ENCODE results near the gene AMMECR1. TPM values are rescaled to one million over a fixed set of nuclear protein-coding genes. Genes with fewer than 3 reads are reported as not detected.

The AMMECR1 gene
- total RNA-seq, 2 donors from 2014 or later: 1.7 to 2.5 TPM

- H3K4me1 ChIP-seq: no peaks in the 10 kb centered on the region
These were observed 92.8 kb downstream of the AMMECR1 start for GRCh38 chrX:110224926-110225617.

GRCh38 chrX:110222497-110223257 is 95.2 kb downstream of the AMMECR1 start:
- Histone ChIP-seq H3K4me1 (no peaks in the 10 kb centered on the region), H3K9me3 (no peaks in the 10 kb centered on the region), H3K27me3 (no peaks in the 10 kb centered on the region), H3K27ac (no peak overlapping the region), H3K4me3 (no peak overlapping the region), H3K36me3 (no peaks in the 10 kb centered on the region)
- no peak for DNase-seq (ENCODE audit: low spot score)
- TF ChIP-seq CTCF (IDR thresholded peaks at IDR 0.05): no peak

More at GRCh38 chrX:110224926-110225617, 92.8 kb downstream of the AMMECR1 start:
- DNase-seq (ENCODE audit: low spot score): no peak
- no peak for TF ChIP-seq CTCF (IDR thresholded peaks at IDR 0.05)
- no peak overlapping the region for H3K4me3 ChIP-seq
- H3K27ac ChIP-seq: no peak overlapping the region
- H3K27me3 ChIP-seq: no peaks in the 10 kb centered on the region
- no peaks in the 10 kb centered on the region for H3K9me3 ChIP-seq
- no peaks in the 10 kb centered on the region for H3K36me3 ChIP-seq

- Histone ChIP-seq H3K9me3 (no peaks in the 10 kb centered on the region), H3K4me3 (no peak overlapping the region), H3K36me3 (no peaks in the 10 kb centered on the region), H3K27ac (no peak overlapping the region), H3K4me1 (no peaks in the 10 kb centered on the region), H3K27me3 (no peaks in the 10 kb centered on the region)
- TF ChIP-seq CTCF (IDR thresholded peaks at IDR 0.05): no peak
- no peak for DNase-seq (ENCODE audit: low spot score)
These were observed 98.0 kb downstream of the AMMECR1 start for GRCh38 chrX:110219920-110220319.

GRCh38 chrX:110218591-110218990 is 99.3 kb downstream of the AMMECR1 start:
- no peak for TF ChIP-seq CTCF (IDR thresholded peaks at IDR 0.05)

GRCh38 chrX:110216027-110216426 is 101.9 kb downstream of the AMMECR1 start:
- no peaks in the 10 kb centered on the region for H3K9me3 ChIP-seq
- H3K27me3 ChIP-seq: no peaks in the 10 kb centered on the region
- no peaks in the 10 kb centered on the region for H3K4me1 ChIP-seq
- no peaks in the 10 kb centered on the region for H3K36me3 ChIP-seq
- no peak overlapping the region for H3K27ac ChIP-seq
- DNase-seq (ENCODE audit: low spot score): no peak
- no peak overlapping the region for H3K4me3 ChIP-seq
- TF ChIP-seq CTCF (IDR thresholded peaks at IDR 0.05): no peak

More at GRCh38 chrX:110218591-110218990, 99.3 kb downstream of the AMMECR1 start:
- H3K4me1 ChIP-seq: no peaks in the 10 kb centered on the region
- H3K27me3 ChIP-seq: no peaks in the 10 kb centered on the region
- no peaks in the 10 kb centered on the region for H3K9me3 ChIP-seq
- DNase-seq (ENCODE audit: low spot score): no peak
- H3K27ac ChIP-seq: no peak overlapping the region
- no peaks in the 10 kb centered on the region for H3K36me3 ChIP-seq
- no peak overlapping the region for H3K4me3 ChIP-seq
